ENCODE data around the gene GABRB3.

GABRB3 gene

GRCh38 chr15:26635105-26635504 is 137.8 kb downstream of the GABRB3 start:
- no peaks in the 10 kb centered on the region for H4K20me1 ChIP-seq (ENCODE audit: insufficient read depth, low read length, poor library complexity, severe bottlenecking)
- H3K9me3 ChIP-seq (ENCODE audit: insufficient read depth, low read depth, low read length), result peaks cover 3% of the 10 kb centered on the region; the same call in 1 of the 2 replicates
- no peaks in the 10 kb centered on the region for H3F3A ChIP-seq (ENCODE audit: low read depth)
- no peak overlapping the region for H3K4me2 ChIP-seq (ENCODE audit: low read depth, low read length, poor library complexity, severe bottlenecking)
- H3K79me2 ChIP-seq (ENCODE audit: insufficient read depth, low read length), result no peaks in the 10 kb centered on the region
- H3K27me3 ChIP-seq (ENCODE audit: insufficient read depth, low read length, poor library complexity, severe bottlenecking), result no peaks in the 10 kb centered on the region
- no peak overlapping the region for H3K9ac ChIP-seq (ENCODE audit: low read depth, low read length, poor library complexity, severe bottlenecking)
- H3K36me3 ChIP-seq (ENCODE audit: insufficient read depth, low read length), result no peaks in the 10 kb centered on the region
- H3K4me1 ChIP-seq (ENCODE audit: insufficient read depth, low read length, poor library complexity, severe bottlenecking), result no peaks in the 10 kb centered on the region
- TF ChIP-seq EZH2phosphoT487 (IDR thresholded peaks at IDR 0.05; ENCODE audit: borderline replicate concordance), result no peak
- TF ChIP-seq, protein P1, sequence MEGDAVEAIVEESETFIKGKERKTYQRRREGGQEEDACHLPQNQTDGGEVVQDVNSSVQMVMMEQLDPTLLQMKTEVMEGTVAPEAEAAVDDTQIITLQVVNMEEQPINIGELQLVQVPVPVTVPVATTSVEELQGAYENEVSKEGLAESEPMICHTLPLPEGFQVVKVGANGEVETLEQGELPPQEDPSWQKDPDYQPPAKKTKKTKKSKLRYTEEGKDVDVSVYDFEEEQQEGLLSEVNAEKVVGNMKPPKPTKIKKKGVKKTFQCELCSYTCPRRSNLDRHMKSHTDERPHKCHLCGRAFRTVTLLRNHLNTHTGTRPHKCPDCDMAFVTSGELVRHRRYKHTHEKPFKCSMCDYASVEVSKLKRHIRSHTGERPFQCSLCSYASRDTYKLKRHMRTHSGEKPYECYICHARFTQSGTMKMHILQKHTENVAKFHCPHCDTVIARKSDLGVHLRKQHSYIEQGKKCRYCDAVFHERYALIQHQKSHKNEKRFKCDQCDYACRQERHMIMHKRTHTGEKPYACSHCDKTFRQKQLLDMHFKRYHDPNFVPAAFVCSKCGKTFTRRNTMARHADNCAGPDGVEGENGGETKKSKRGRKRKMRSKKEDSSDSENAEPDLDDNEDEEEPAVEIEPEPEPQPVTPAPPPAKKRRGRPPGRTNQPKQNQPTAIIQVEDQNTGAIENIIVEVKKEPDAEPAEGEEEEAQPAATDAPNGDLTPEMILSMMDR (conservative IDR thresholded peaks at IDR 0.05; ENCODE audit: low read length), result no peak
- H3K9me2 ChIP-seq (replicated peaks; ENCODE audit: low read depth, low read length), result no peaks in the 10 kb centered on the region
- H2AFZ ChIP-seq (ENCODE audit: low read length), result no peak overlapping the region
- no peak overlapping the region for H3K4me3 ChIP-seq (ENCODE audit: low read length, poor library complexity, severe bottlenecking)

- Histone ChIP-seq H3K9ac (ENCODE audit: low read depth, low read length, poor library complexity, severe bottlenecking) (no peak overlapping the region), H3K4me2 (ENCODE audit: low read depth, low read length, poor library complexity, severe bottlenecking) (no peak overlapping the region), H4K20me1 (ENCODE audit: insufficient read depth, low read length, poor library complexity, severe bottlenecking) (no peaks in the 10 kb centered on the region), H3K36me3 (ENCODE audit: insufficient read depth, low read length) (no peaks in the 10 kb centered on the region), H3K4me1 (ENCODE audit: insufficient read depth, low read length, poor library complexity, severe bottlenecking) (no peaks in the 10 kb centered on the region), H3K27me3 (ENCODE audit: insufficient read depth, low read length, poor library complexity, severe bottlenecking) (no peaks in the 10 kb centered on the region), H3K79me2 (ENCODE audit: insufficient read depth, low read length) (no peaks in the 10 kb centered on the region), H3F3A (ENCODE audit: low read depth) (no peaks in the 10 kb centered on the region), H2AFZ (ENCODE audit: low read length) (no peak overlapping the region), H3K9me2 (replicated peaks; ENCODE audit: low read depth, low read length) (no peaks in the 10 kb centered on the region), H3K9me3 (ENCODE audit: insufficient read depth, low read depth, low read length) (peaks cover 7% of the 10 kb centered on the region; the same call in 1 of the 2 replicates), H3K4me3 (ENCODE audit: low read length, poor library complexity, severe bottlenecking) (no peak overlapping the region)
- no peak for TF ChIP-seq EZH2phosphoT487 (IDR thresholded peaks at IDR 0.05; ENCODE audit: borderline replicate concordance)
- TF ChIP-seq, protein P1 (conservative IDR thresholded peaks at IDR 0.05; ENCODE audit: low read length), result no peak
Observed at GRCh38 chr15:26634319-26634718, 138.5 kb downstream of the GABRB3 start.

DNA sequence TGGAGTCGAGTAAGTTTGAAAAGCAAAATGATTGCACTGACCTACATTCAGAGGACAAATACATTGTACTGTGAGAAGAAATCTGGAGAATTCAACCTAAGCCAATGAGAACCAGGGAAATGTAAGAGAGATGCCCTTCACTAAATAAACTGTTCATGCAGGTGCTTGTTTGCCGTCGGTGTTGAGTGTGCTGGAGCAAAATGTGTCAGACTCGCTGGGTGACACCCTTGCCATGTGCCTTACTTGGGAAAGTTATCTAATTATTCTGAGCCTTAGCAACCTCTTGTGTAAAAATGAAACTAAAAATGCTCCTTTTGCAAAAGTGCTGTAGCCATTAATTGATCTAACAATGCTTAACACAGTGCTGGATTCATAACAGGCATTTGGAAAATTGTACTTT is 140.4 kb downstream of the GABRB3 start:
- H2AFZ ChIP-seq (ENCODE audit: low read length), result no peak overlapping the region
- H3K9me2 ChIP-seq (replicated peaks; ENCODE audit: low read depth, low read length), result no peaks in the 10 kb centered on the region
- H3K4me3 ChIP-seq (ENCODE audit: low read length, poor library complexity, severe bottlenecking), result no peak overlapping the region
- no peaks in the 10 kb centered on the region for H3K36me3 ChIP-seq (ENCODE audit: insufficient read depth, low read length)
- H3K27me3 ChIP-seq (ENCODE audit: insufficient read depth, low read length, poor library complexity, severe bottlenecking), result no peaks in the 10 kb centered on the region
- H3K4me1 ChIP-seq (ENCODE audit: insufficient read depth, low read length, poor library complexity, severe bottlenecking), result no peaks in the 10 kb centered on the region
- no peaks in the 10 kb centered on the region for H3K79me2 ChIP-seq (ENCODE audit: insufficient read depth, low read length)
- peaks cover 7% of the 10 kb centered on the region; the same call in 1 of the 2 replicates for H3K9me3 ChIP-seq (ENCODE audit: insufficient read depth, low read depth, low read length)
- H3K9ac ChIP-seq (ENCODE audit: low read depth, low read length, poor library complexity, severe bottlenecking), result no peak overlapping the region
- H3F3A ChIP-seq (ENCODE audit: low read depth), result no peaks in the 10 kb centered on the region
- TF ChIP-seq, protein P1 (conservative IDR thresholded peaks at IDR 0.05; ENCODE audit: low read length), result no peak
- no peak for TF ChIP-seq EZH2phosphoT487 (IDR thresholded peaks at IDR 0.05; ENCODE audit: borderline replicate concordance)
- H4K20me1 ChIP-seq (ENCODE audit: insufficient read depth, low read length, poor library complexity, severe bottlenecking), result no peaks in the 10 kb centered on the region
- H3K4me2 ChIP-seq (ENCODE audit: low read depth, low read length, poor library complexity, severe bottlenecking), result no peak overlapping the region
